ENCODE results near the gene RPL28.
"Not testable (repeated sequence)": the region's sequence is repeated elsewhere in the genome, so short reads cannot be mapped to it uniquely, and the experiment has no call there.

Gene RPL28

GRCh38 chr19:55419103-55419502 is 33.4 kb downstream of the RPL28 start:
- Mint-ChIP-seq H3K4me1 (peaks cover 6% of the 10 kb centered on the region), H3K4me3 (no peak overlapping the region), H3K27ac (no peak overlapping the region), H3K27me3 (ENCODE audit: low read depth, poor library complexity) (peaks cover 70% of the 10 kb centered on the region), H3K9me3 (no peaks in the 10 kb centered on the region), H3K36me3 (ENCODE audit: low read depth) (no peaks in the 10 kb centered on the region)
- DNase-seq, result no peak
- TF ChIP-seq, protein P1, sequence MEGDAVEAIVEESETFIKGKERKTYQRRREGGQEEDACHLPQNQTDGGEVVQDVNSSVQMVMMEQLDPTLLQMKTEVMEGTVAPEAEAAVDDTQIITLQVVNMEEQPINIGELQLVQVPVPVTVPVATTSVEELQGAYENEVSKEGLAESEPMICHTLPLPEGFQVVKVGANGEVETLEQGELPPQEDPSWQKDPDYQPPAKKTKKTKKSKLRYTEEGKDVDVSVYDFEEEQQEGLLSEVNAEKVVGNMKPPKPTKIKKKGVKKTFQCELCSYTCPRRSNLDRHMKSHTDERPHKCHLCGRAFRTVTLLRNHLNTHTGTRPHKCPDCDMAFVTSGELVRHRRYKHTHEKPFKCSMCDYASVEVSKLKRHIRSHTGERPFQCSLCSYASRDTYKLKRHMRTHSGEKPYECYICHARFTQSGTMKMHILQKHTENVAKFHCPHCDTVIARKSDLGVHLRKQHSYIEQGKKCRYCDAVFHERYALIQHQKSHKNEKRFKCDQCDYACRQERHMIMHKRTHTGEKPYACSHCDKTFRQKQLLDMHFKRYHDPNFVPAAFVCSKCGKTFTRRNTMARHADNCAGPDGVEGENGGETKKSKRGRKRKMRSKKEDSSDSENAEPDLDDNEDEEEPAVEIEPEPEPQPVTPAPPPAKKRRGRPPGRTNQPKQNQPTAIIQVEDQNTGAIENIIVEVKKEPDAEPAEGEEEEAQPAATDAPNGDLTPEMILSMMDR (IDR thresholded peaks at IDR 0.05), result no peak

- Mint-ChIP-seq H3K27me3 (ENCODE audit: low read depth, poor library complexity) (peaks cover 70% of the 10 kb centered on the region), H3K9me3 (no peaks in the 10 kb centered on the region), H3K4me3 (no peak overlapping the region), H3K36me3 (ENCODE audit: low read depth) (no peaks in the 10 kb centered on the region), H3K27ac (no peak overlapping the region), H3K4me1 (peaks cover 6% of the 10 kb centered on the region)
- no peak for DNase-seq
- TF ChIP-seq, protein P1 (IDR thresholded peaks at IDR 0.05), result no peak
These were observed 34.0 kb downstream of the RPL28 start for GRCh38 chr19:55419624-55420236.

DNA sequence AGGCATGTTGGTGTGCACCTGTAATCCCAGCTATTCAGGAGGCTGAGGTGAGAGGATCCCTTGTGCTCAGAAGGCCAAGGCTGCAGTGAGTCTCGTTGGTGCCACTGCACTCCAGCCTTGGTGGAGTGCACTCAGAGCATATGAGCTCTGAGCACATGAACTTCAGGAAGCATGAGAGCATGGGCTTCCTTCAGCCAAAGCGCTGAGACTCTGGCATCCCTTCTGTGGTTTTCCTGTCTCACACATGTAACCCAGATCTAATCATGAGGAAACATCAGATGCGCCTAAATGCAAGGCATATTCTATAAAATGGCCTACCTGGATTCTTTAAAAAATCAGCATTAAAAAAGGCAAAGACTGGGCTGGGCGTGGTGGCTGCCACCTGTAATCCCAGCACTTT is 35.5 kb downstream of the RPL28 start:
- DNase-seq; H3K36me3 Mint-ChIP-seq (ENCODE audit: low read depth); H3K27ac Mint-ChIP-seq; H3K9me3 Mint-ChIP-seq; H3K4me3 Mint-ChIP-seq; H3K4me1 Mint-ChIP-seq: not testable (repeated sequence)
- peaks cover 78% of the 10 kb centered on the region for H3K27me3 Mint-ChIP-seq (ENCODE audit: low read depth, poor library complexity)

DNA sequence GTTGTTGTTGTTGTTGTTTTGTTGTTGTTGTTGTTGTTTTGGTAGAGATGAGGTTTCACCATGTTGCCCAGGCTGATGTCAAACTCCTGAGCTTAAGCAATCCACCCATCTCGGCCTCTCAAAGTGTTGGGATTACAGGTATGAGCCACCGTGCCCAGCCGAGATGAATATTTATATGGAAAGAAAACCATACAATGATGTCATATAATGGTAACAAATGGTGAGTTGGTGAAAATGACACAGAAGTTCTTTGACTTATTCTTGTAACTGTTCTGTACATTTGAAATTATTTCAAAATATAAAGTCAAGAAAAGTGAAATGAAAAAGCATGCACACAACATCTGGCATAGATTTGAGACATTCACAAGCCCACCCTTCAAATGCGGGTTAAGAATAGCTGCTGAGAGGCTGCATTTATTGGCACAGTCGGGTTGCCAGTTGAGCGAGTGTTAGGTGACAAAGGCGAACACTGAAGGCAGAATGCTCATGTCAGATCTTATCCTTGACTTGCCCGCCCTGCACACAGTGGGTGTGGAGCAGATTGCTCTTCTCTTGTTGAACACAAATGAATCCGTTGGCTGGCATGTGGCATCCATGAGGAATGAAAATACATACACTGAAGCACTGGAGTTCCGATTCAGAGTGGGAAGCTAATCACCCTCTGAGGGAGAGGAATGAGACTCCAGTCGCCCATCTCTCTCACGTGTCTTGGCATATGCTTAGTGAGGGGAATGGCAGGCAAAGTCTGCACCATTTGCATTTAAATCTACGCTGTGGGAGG is 37.7 kb downstream of the RPL28 start:
- TF ChIP-seq, protein P1 (IDR thresholded peaks at IDR 0.05), result no peak
- H3K27me3 Mint-ChIP-seq (ENCODE audit: low read depth, poor library complexity), result peaks cover 84% of the 10 kb centered on the region
- H3K9me3 Mint-ChIP-seq, result no peaks in the 10 kb centered on the region
- H3K4me3 Mint-ChIP-seq, result no peak overlapping the region
- no peaks in the 10 kb centered on the region for H3K4me1 Mint-ChIP-seq
- no peak overlapping the region for H3K27ac Mint-ChIP-seq
- DNase-seq, result no peak
- no peaks in the 10 kb centered on the region for H3K36me3 Mint-ChIP-seq (ENCODE audit: low read depth)

- no peaks in the 10 kb centered on the region for H3K4me1 Mint-ChIP-seq
- H3K9me3 Mint-ChIP-seq, result no peaks in the 10 kb centered on the region
- TF ChIP-seq, protein P1 (IDR thresholded peaks at IDR 0.05), result no peak
- no peak overlapping the region for H3K27ac Mint-ChIP-seq
- H3K36me3 Mint-ChIP-seq (ENCODE audit: low read depth), result no peaks in the 10 kb centered on the region
- peaks cover 81% of the 10 kb centered on the region for H3K27me3 Mint-ChIP-seq (ENCODE audit: low read depth, poor library complexity)
- no peak overlapping the region for H3K4me3 Mint-ChIP-seq
- DNase-seq, result no peak
These were observed 38.8 kb downstream of the RPL28 start for GRCh38 chr19:55424518-55424917.

GRCh38 chr19:55426042-55426441 is 40.3 kb downstream of the RPL28 start:
- Mint-ChIP-seq H3K4me1 (no peaks in the 10 kb centered on the region), H3K36me3 (ENCODE audit: low read depth) (no peaks in the 10 kb centered on the region), H3K27ac (no peak overlapping the region), H3K4me3 (no peak overlapping the region), H3K27me3 (ENCODE audit: low read depth, poor library complexity) (peaks cover 70% of the 10 kb centered on the region), H3K9me3 (no peaks in the 10 kb centered on the region)
- DNase-seq, result no peak
- TF ChIP-seq, protein P1 (IDR thresholded peaks at IDR 0.05), result no peak
